Liver (tissue), 9 donors: ENCODE results near the gene TRPC1. TPM values are rescaled to one million over a fixed set of nuclear protein-coding genes. Genes with fewer than 3 reads are reported as not detected.

ENCODE experiments used
- DNase-seq: peaks from one replicate; pipeline ENCODE4 v3.0.0-alpha.2; 2017; ENCODE audit warnings: low spot score
- H3K27ac ChIP-seq, 2 donors: one replicate each; pipeline ENCODE4 v1.7.0; 2013; ENCODE audit warnings: inconsistent platforms in 2 of 2, low read length in 2 of 2, control low read depth in 1 of 2, low read depth in 1 of 2, mild to moderate bottlenecking in 1 of 2
- H3K27me3 ChIP-seq, 4 donors: one replicate each; pipeline versions ENCODE4 v1.6.1 to v1.7.0; 2013; ENCODE audit warnings: low read length in 3 of 4, inconsistent platforms in 1 of 4, mild to moderate bottlenecking in 1 of 4, moderate library complexity in 1 of 4; ENCODE audit not compliant: control insufficient read depth in 4 of 4, insufficient read depth in 4 of 4
- H3K36me3 ChIP-seq, 4 donors: one replicate each; pipeline versions ENCODE4 v1.6.1 to v1.7.0; 2013; ENCODE audit warnings: low read length in 3 of 4, mild to moderate bottlenecking in 3 of 4, low read depth in 1 of 4, moderate library complexity in 1 of 4; ENCODE audit not compliant: control insufficient read depth in 4 of 4, insufficient read depth in 3 of 4
- H3K4me1 ChIP-seq, 4 donors: one replicate each; pipeline versions ENCODE4 v1.6.1 to v1.7.0; 2013; ENCODE audit warnings: low read length in 3 of 4, mild to moderate bottlenecking in 3 of 4, moderate library complexity in 1 of 4; ENCODE audit not compliant: control insufficient read depth in 4 of 4, insufficient read depth in 4 of 4
- H3K4me3 ChIP-seq, 3 donors: one replicate each; pipeline versions ENCODE4 v1.6.1 to v1.7.0; 2013; ENCODE audit warnings: low read length in 3 of 3, control low read depth in 1 of 3, low read depth in 1 of 3, mild to moderate bottlenecking in 1 of 3
- H3K9ac ChIP-seq, 2 donors: one replicate each; pipeline ENCODE4 v1.7.0; 2013; ENCODE audit warnings: low read length in 2 of 2, mild to moderate bottlenecking in 2 of 2, moderate library complexity in 2 of 2, control low read depth in 1 of 2, low read depth in 1 of 2
- H3K9me3 ChIP-seq, 4 donors: one replicate each; pipeline versions ENCODE4 v1.6.1 to v1.7.0; 2013; ENCODE audit warnings: low read length in 3 of 4; ENCODE audit not compliant: control insufficient read depth in 4 of 4
- EGR1 ChIP-seq, 2 donors: IDR thresholded peaks; 2 replicates each; pipeline ENCODE4 v1.6.1; 2016 to 2018; ENCODE audit warnings: antibody characterized with exemption in 2 of 2, low read depth in 2 of 2
- FOXA1 ChIP-seq: IDR thresholded peaks from 2 replicates; pipeline ENCODE4 v1.6.1; 2016; ENCODE audit warnings: antibody characterized with exemption
- FOXA2 ChIP-seq: IDR thresholded peaks from 2 replicates; pipeline ENCODE4 v1.6.1; 2016; ENCODE audit warnings: antibody characterized with exemption
- GABPA ChIP-seq, 2 donors: IDR thresholded peaks in 1 of 2; conservative IDR thresholded peaks in 1 of 2; 2 replicates each; pipeline ENCODE4 v1.6.1; 2016; ENCODE audit warnings: antibody characterized with exemption in 2 of 2, mild to moderate bottlenecking in 1 of 2, moderate library complexity in 1 of 2
- HNF4G ChIP-seq: IDR thresholded peaks from 2 replicates; pipeline ENCODE4 v1.6.1; 2016; ENCODE audit warnings: antibody characterized with exemption
- JUND ChIP-seq, 2 donors: IDR thresholded peaks; 2 replicates each; pipeline ENCODE4 v1.6.1; 2016; ENCODE audit warnings: antibody characterized with exemption in 2 of 2
- NR2F2 ChIP-seq: IDR thresholded peaks from 2 replicates; pipeline ENCODE4 v1.6.1; 2016; ENCODE audit warnings: antibody characterized with exemption
- RAD21 ChIP-seq, 2 donors: IDR thresholded peaks; 2 replicates each; pipeline ENCODE4 v1.6.1; 2016; ENCODE audit warnings: antibody characterized with exemption in 2 of 2, mild to moderate bottlenecking in 2 of 2
- REST ChIP-seq: IDR thresholded peaks from 2 replicates; pipeline ENCODE4 v1.6.1; 2016; ENCODE audit warnings: antibody characterized with exemption, mild to moderate bottlenecking
- RXRA ChIP-seq, 2 donors: IDR thresholded peaks; 2 replicates each; pipeline ENCODE4 v1.6.1; 2017 to 2018; ENCODE audit warnings: antibody characterized with exemption in 2 of 2, mild to moderate bottlenecking in 1 of 2
- SP1 ChIP-seq: IDR thresholded peaks from 2 replicates; pipeline ENCODE4 v1.6.1; 2018; ENCODE audit warnings: antibody characterized with exemption, mild to moderate bottlenecking
- TAF1 ChIP-seq: conservative IDR thresholded peaks from 2 replicates; pipeline ENCODE4 v1.6.1; 2016; ENCODE audit warnings: antibody characterized with exemption, mild to moderate bottlenecking
- YY1 ChIP-seq: IDR thresholded peaks from 2 replicates; pipeline ENCODE4 v1.6.1; 2016; ENCODE audit warnings: antibody characterized with exemption, mild to moderate bottlenecking
- WGBS: extraction: QIAGEN DNeasy Blood & Tissue Kit; methylation state at CpG from one replicate; pipeline ENCODE4 v1.1.7; 2013; 5-methylcytosine and 5-hydroxymethylcytosine counted together
- polyA plus RNA-seq, 2 donors: library from polyadenylated mRNA; stranded (reverse) in 1 of 2; unstranded in 1 of 2; fragments of 200-250 nt in 1 of 2; fragments of >200 nt in 1 of 2; fragmentation: Nextera tagmentation in 1 of 2; extraction: Ambion mirVana in 1 of 2; gene quantifications; one replicate each; pipeline versions ENCODE4 v1.2.1 to v1.2.3, GENCODE V29; 2013 to 2015
- total RNA-seq, 2 donors: library from RNA; depleted of rRNA; stranded (reverse); fragments of >200 nt; gene quantifications; one replicate each; pipeline ENCODE4 v1.2.3, GENCODE V29; 2014
- TF ChIP-seq, protein P1 (sequence below): fragments of 150-350 bp; IDR thresholded peaks from 2 replicates; pipeline ENCODE4 v1.5.1; 2017; ENCODE audit warnings: improper control_type of control experiment, low read depth, low read length; ENCODE audit not compliant: missing input control
- TF ChIP-seq, protein P2 (sequence below): IDR thresholded peaks from 2 replicates; pipeline ENCODE4 v1.6.1; 2016; ENCODE audit warnings: antibody characterized with exemption
- TF ChIP-seq, protein P3 (sequence below): IDR thresholded peaks from 2 replicates; pipeline ENCODE4 v1.6.1; 2016; ENCODE audit warnings: antibody characterized with exemption
- TF ChIP-seq, protein P4 (sequence below): IDR thresholded peaks from 2 replicates; pipeline ENCODE4 v1.6.1; 2016; ENCODE audit warnings: antibody characterized with exemption
- donor health status: healthy.
- donor health status: healthy.
- donor health status: healthy.
- donor health status: healthy.
- donor health status: healthy.

The TRPC1 gene
- total RNA-seq (1 to 10 TPM; 3.0 to 4.7 TPM), polyA plus RNA-seq (under 1 TPM; 0.15 to 0.25 TPM)

DNA sequence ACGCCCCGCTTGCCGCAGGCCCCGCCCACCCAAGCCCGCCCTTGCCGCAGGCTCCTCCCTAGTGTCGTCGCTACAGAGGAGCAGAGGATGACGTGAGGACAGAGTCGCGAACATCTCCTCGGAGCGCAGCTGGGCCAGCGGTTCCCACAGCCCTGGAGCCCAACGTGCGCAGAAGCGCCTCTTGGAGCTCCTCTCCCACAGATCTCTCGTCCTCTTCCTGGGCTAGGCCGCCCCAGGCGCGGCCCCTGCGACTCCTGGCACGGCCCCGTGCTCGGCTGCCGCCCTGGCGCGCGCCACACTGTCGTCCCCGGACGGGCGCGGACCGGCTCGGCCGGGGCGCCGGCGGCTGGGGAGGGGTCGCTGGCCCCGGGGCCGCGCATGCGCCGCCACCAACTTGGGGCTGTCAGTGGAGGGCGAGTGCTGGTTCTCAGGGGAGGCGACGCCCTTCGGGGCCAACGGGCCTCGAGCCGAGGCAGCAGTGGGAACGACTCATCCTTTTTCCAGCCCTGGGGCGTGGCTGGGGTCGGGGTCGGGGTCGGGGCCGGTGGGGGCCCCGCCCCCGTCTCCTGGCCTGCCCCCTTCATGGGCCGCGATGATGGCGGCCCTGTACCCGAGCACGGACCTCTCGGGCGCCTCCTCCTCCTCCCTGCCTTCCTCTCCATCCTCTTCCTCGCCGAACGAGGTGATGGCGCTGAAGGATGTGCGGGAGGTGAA, at the start of gene TRPC1:
TSS of gene TRPC1 (plus strand) at position 67 of the 714 bp plus-strand sequence. CDS start at position 593, 526 bp downstream.
- no peaks in the 10 kb centered on the region for H3K36me3 ChIP-seq
- peak within 1 kb of the TSS; percentile 2 to 71 for H3K27ac ChIP-seq
- WGBS, result 1% methylated on average over 73 of the region's 73 CpGs
- TF ChIP-seq NR2F2 (no peak), FOXA1 (no peak), HNF4G (no peak), YY1 (no peak), RAD21 (IDR thresholded peaks at IDR 0.05) (no peak), JUND (IDR thresholded peaks at IDR 0.05) (no peak), SP1 (no peak), FOXA2 (no peak), EGR1 (IDR thresholded peaks at IDR 0.05; ENCODE audit: low read depth in 2 of 2) (no peak), GABPA (IDR thresholded peaks at IDR 0.05 in 1 of 2, conservative IDR thresholded peaks at IDR 0.05 in 1 of 2) (no peak), TAF1 (no peak), REST (no peak)
- TF ChIP-seq, protein P1, sequence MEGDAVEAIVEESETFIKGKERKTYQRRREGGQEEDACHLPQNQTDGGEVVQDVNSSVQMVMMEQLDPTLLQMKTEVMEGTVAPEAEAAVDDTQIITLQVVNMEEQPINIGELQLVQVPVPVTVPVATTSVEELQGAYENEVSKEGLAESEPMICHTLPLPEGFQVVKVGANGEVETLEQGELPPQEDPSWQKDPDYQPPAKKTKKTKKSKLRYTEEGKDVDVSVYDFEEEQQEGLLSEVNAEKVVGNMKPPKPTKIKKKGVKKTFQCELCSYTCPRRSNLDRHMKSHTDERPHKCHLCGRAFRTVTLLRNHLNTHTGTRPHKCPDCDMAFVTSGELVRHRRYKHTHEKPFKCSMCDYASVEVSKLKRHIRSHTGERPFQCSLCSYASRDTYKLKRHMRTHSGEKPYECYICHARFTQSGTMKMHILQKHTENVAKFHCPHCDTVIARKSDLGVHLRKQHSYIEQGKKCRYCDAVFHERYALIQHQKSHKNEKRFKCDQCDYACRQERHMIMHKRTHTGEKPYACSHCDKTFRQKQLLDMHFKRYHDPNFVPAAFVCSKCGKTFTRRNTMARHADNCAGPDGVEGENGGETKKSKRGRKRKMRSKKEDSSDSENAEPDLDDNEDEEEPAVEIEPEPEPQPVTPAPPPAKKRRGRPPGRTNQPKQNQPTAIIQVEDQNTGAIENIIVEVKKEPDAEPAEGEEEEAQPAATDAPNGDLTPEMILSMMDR, result no peak
- TF ChIP-seq, protein P2, sequence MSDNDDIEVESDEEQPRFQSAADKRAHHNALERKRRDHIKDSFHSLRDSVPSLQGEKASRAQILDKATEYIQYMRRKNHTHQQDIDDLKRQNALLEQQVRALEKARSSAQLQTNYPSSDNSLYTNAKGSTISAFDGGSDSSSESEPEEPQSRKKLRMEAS, result no peak
- TF ChIP-seq, protein P3, sequence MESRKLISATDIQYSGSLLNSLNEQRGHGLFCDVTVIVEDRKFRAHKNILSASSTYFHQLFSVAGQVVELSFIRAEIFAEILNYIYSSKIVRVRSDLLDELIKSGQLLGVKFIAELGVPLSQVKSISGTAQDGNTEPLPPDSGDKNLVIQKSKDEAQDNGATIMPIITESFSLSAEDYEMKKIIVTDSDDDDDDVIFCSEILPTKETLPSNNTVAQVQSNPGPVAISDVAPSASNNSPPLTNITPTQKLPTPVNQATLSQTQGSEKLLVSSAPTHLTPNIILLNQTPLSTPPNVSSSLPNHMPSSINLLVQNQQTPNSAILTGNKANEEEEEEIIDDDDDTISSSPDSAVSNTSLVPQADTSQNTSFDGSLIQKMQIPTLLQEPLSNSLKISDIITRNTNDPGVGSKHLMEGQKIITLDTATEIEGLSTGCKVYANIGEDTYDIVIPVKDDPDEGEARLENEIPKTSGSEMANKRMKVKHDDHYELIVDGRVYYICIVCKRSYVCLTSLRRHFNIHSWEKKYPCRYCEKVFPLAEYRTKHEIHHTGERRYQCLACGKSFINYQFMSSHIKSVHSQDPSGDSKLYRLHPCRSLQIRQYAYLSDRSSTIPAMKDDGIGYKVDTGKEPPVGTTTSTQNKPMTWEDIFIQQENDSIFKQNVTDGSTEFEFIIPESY, result no peak
- H3K9me3 ChIP-seq, result no peaks in the 10 kb centered on the region
- peaks cover 0 to 9% (median 0%) of the 10 kb centered on the region in 4 donors for H3K27me3 ChIP-seq
- peak; percentile 87 for DNase-seq
- H3K4me1 ChIP-seq, result peaks cover 0 to 12% (median 7%) of the 10 kb centered on the region in 4 donors
- no peak within 1 kb of the TSS for H3K9ac ChIP-seq
- peak within 1 kb of the TSS; percentile 20 to 58 (median 53) for H3K4me3 ChIP-seq

- H3K4me1 ChIP-seq, result no peaks in the 10 kb centered on the region
- H3K9ac ChIP-seq, result no peak overlapping the region
- WGBS, result 83% methylated on average over 2 of the region's 2 CpGs
- no peak for DNase-seq
- H3K27me3 ChIP-seq, result no peaks in the 10 kb centered on the region
- H3K27ac ChIP-seq, result no peak overlapping the region
- H3K4me3 ChIP-seq, result no peak overlapping the region
- no peaks in the 10 kb centered on the region for H3K9me3 ChIP-seq
- H3K36me3 ChIP-seq, result peaks cover 0 to 2% (median 0%) of the 10 kb centered on the region in 4 donors
- TF ChIP-seq GABPA (IDR thresholded peaks at IDR 0.05 in 1 of 2, conservative IDR thresholded peaks at IDR 0.05 in 1 of 2), result no peak
- TF ChIP-seq TAF1, result no peak
- TF ChIP-seq, protein P4, sequence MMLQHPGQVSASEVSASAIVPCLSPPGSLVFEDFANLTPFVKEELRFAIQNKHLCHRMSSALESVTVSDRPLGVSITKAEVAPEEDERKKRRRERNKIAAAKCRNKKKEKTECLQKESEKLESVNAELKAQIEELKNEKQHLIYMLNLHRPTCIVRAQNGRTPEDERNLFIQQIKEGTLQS, result no peak
- no peak for TF ChIP-seq YY1
- TF ChIP-seq, protein P1, result no peak
- TF ChIP-seq HNF4G, result no peak
- no peak for TF ChIP-seq RXRA (IDR thresholded peaks at IDR 0.05)
- no peak for TF ChIP-seq RAD21 (IDR thresholded peaks at IDR 0.05)
- no peak for TF ChIP-seq REST
Measured at GRCh38 chr3:142676151-142676550, 47.7 kb upstream of the TRPC1 start.
